GM18517 (cell line): ENCODE measurements around the gene THNSL1.
A peak's percentile ranks its signal among the peaks of the same experiment; 100 is the strongest.
"Not testable (repeated sequence)": the region's sequence is repeated elsewhere in the genome, so short reads cannot be mapped to it uniquely, and the experiment has no call there.

ENCODE experiments used
- ATAC-seq: cut with Tn5 transposase; IDR thresholded peaks from one replicate; pipeline ENCODE4 v1.9.1; 2021; ENCODE audit warnings: mild to moderate bottlenecking, moderate library complexity; ENCODE audit not compliant: unreplicated experiment

Gene THNSL1

DNA sequence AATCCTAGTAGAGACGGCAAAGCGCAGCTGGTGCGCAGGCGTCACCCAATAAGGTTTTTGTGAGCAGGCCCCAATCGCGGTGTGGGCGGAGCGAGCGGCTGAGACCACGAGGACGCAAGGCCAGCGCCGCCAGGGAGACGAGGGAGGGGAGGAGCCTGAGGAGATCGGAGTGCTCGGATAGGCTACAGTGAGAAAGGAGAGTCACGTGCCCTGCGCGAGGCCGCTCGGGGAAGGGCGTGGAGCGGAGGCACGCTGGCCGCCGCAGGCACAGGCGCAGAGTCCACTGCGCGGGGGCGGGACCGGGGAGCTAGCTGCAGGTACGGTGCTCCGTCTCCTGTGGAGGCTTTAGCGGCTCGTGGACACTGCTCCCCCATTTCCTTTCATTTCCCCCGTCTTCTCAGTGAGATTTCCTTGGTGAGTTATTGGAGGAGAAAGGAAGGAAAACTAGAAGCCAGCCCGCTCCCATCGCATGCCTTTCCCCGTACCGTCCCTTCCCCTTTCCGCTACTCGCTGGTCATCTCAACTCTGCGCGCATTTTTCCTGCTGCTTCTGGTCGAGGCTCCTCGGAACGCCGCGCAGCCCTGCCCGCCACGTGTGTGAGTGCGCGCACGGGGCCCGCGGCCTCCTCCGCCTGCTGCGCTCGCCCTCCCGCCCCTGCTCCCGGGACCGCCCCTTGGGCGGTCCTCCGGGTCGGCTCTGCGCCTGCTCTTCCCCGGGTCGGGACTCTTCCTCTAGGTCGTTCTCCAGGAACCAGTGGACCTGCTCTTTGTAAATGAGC, at the start of gene THNSL1:
Gene THNSL1, plus strand, starts transcription at position 237 of the 778 bp plus-strand sequence. CDS start 6,612 bp downstream, outside the sequence.
- ATAC-seq: peak; percentile 97

GRCh38 chr10:24966962-24967481, 49.4 kb upstream of the THNSL1 start:
- no peak for ATAC-seq

DNA sequence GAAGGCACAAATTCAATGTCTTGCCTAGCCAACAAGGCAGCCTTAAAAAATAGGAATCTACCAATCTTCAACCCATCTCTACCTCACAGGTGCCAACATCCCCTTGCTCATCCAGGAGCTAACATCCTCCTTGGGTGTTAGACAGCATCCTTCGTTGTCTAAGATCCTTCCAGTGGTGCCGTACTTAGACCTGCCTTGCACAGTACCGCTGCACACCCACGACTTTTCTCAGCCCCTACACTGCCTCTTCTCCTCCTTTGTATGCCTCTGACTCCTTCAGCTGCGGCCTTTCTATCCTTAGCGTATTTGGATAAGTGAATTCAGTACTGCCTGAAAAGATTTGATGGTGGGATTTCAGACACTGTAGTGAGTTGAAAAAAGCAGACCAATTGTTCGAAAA, 48.1 kb upstream of the THNSL1 start:
- no peak for ATAC-seq

- ATAC-seq: not testable (repeated sequence)
These were observed 47.5 kb upstream of the THNSL1 start for GRCh38 chr10:24968951-24969350.

DNA sequence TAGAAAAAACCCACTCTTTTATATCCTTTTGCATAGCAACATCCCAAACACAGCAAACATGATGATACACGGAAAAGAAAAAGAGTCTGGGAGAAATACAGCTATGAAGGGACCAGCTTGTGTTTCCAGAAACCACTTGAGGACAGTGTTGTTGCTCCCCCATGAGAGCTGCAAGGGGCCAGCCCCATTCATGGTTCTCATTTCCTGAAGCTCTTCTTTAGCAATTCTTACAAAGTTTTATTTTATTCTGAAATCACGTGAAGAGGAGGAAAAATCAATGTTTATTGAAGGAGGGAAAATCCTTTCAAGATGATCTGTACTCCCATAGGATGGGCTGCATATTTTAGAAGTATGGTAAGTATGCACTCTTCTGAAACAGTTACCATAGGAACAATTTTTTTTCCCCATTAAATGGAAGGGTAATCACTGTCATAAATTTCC, 46.6 kb upstream of the THNSL1 start:
- no peak for ATAC-seq

DNA sequence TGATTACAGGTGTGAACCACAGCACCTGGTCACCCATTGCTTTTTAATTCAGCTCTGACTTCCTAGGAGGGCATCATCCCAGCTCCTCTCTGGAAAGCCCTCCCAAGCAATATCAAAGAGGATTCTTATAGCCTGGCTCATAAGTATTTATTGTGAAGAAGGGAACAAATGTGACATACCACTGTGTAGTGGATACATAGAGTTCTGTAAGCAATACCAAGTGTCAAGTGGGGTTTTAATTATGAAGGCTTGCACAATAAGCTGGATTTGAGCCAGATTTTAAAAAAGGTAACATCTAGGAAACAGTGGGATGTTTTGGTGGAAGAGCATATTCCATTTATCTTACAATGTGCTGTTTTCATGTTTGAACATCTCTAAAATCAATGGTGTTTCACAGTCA, 45.0 kb upstream of the THNSL1 start:
- no peak for ATAC-seq

GRCh38 chr10:24973163-24973562, 43.2 kb upstream of the THNSL1 start:
- no peak for ATAC-seq

GRCh38 chr10:24974976-24975375, 41.4 kb upstream of the THNSL1 start:
- ATAC-seq: no peak

GRCh38 chr10:24979685-24980084, 36.7 kb upstream of the THNSL1 start:
- ATAC-seq: no peak

DNA sequence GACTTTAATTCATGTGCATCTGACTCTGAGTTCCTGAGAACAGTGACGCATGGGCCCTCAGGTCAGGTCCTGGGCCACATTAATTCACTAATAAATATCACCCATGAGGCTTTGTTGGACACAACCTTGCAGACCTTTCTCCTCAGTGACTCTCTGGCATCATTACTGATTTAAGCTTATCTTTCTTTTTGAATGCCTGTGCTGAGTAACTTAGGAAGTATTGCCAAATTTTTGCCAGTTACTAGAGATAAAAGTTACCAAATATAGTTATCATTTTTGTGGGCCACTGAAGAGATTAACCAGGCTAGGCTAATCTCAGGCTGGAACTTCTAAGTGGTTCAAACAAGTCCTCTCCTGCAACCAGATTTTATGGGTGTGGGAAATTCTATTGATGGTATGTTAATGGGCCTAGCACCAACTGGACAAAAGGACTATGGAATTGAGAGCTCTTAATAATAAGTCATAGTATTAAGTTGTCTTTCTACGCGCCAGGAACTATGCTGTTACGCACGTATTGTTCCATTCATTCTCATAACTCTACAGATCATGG, 35.2 kb upstream of the THNSL1 start:
- ATAC-seq: no peak

- ATAC-seq: peak; percentile 59
These were observed 33.9 kb upstream of the THNSL1 start for GRCh38 chr10:24982319-24983112.

GRCh38 chr10:24983130-24983529, 33.3 kb upstream of the THNSL1 start:
- ATAC-seq: no peak

DNA sequence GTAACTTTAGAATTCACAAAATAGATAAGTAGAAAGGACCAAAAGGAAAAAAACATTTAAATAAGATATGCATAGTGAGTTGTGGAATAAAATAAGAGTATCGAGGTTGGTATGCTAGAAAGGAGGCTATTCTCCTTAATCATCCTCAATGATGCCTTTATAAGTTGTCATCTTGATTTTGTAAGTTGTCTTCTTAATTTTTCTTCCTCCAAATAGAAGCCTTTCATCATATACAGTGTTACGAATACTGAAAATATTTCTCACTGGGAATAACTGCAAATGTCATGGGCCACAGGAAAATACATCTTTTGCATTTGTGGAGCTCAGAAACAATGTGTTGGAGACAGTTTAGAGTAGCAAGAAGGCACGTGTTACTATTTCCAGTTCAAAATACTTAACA, 32.5 kb upstream of the THNSL1 start:
- ATAC-seq: no peak

GRCh38 chr10:24984906-24985305, 31.5 kb upstream of the THNSL1 start:
- no peak for ATAC-seq

DNA sequence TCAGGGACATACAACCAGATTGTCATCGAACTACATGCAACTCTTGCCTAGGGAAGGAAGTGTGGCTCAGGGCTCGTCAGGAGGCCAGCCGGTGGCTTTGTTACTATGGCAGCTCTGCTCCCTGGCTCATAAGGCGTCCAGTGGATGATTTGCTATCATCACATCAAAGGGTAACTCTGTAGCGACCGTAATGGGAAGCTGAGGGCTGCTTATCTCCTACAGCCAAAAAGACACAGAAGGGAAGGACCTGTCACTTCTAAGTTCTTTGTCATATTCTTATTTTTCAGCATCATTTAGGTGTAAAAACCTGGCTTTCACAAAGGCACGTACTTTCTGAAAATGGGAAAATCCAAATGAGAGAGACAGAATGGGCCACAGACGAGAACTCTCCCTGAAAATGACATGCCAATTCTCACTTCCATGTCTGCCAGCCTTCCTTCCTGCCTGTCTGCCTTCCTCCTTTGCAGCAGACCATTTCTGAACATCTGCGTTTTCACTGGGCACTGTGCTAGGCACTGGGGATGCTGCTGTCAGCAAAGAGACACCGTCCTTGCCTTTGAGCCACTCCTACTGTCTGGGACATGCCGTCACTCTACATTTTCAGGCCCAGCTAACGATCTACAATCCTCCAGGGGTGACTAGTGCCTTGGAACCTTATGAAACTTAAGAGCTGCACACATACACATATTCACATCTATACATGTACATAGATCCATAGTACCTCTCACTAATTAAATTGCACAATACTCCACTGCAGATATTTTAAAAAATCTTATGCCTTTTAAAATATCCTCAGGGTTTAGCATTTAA, 27.4 kb upstream of the THNSL1 start:
- no peak for ATAC-seq

DNA sequence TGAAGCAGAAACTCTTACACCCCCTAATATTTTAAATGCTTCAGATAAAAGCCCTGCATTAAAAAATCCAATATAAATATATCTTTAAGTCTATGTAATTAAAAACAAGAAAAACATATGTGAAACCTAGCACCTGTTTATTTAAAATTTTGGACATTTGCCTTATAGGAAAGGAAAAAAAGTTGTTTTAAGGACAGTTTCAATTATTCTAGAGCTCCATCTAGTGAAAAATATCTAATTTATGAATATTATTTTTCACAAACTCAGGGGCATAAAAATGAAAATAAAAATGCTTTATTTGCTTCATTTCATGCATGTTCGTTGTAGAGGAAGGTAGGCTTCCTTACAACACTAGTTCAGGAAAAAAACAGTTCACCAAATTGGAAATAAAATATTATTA, 26.5 kb upstream of the THNSL1 start:
- no peak for ATAC-seq

GRCh38 chr10:24991298-24991697, 25.1 kb upstream of the THNSL1 start:
- no peak for ATAC-seq

GRCh38 chr10:24992512-24993133, 23.8 kb upstream of the THNSL1 start:
- ATAC-seq: no peak

DNA sequence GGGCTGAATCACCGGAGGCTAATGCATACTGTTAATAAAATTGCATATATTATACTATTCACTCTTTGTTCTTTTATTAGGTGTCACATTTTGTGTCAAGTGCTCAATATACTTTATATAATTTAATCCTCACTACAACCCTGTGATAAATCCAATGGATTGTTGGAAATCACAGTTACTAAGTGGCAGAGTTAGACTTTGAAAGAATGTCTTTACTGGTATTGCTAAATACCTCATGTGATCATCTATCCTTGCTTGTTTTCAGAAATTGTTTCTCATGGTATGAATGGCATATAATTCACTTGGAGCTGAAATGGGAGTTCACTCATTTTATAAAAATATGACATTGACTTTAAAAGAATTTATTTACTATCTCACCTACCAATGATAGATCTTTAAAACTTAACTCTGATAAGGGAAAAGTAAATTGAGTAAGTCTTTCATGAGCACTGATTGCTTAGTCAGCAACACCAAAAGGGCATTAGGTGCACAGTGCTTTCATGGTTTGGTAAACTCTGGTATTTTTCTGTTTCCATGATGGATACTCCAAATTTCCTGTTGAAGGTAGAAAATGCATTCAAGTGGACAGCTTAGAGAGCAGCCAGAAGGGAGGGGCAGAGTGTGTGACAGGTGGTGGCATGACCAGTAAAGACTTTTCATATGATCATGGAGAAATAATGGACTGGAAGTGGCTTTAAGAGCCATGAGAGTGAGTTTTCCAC, 23.0 kb upstream of the THNSL1 start:
- ATAC-seq: no peak

DNA sequence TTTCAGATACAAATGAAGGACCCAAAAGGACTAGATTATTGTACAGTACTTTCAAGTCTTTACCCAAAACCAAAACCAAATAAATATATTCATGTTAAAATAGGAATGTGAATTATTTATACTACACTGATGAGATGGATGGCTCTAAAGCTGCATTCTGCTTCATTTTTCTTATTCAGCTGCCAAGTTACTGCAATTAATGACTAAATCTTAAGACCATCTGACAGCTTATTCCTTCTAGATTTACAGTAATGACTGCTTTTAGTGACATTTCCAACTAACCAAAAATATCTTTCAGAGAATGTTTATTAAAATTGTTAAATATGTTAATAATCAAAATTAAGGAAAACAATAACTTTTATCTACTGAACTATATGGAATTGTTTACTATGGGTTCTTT, 21.3 kb upstream of the THNSL1 start:
- ATAC-seq: no peak
